Thyroid gland (tissue), 4 donors: ENCODE measurements around the gene TBC1D3B.
"Not testable (repeated sequence)": the region's sequence is repeated elsewhere in the genome, so short reads cannot be mapped to it uniquely, and the experiment has no call there.

Source experiments
- CTCF ChIP-seq, 6 experiments: fragments of 200-600 bp in 3 of 6; fragments of 450-650 bp in 3 of 6; sonication (generic) in 3 of 6; IDR thresholded peaks; one replicate each; pipeline ENCODE4 v1.5.1; 2016 to 2019; ENCODE audit warnings: antibody characterized with exemption in 6 of 6, mild to moderate bottlenecking in 2 of 6, inconsistent platforms in 1 of 6, moderate library complexity in 1 of 6
- POLR2A ChIP-seq, 2 donors: fragments of 450-650 bp; IDR thresholded peaks; one replicate each; pipeline ENCODE4 v1.6.1; 2017; ENCODE audit warnings: antibody characterized with exemption in 2 of 2, mild to moderate bottlenecking in 2 of 2, moderate library complexity in 1 of 2

GRCh38 chr17:36190549-36191330 lies 14.3 kb upstream of the TBC1D3B start:
- TF ChIP-seq CTCF, POLR2A (IDR thresholded peaks at IDR 0.05): not testable (repeated sequence)
